Lower leg skin (tissue), 4 donors: ENCODE data around the gene GAD1. TPM values are rescaled to one million over a fixed set of nuclear protein-coding genes. Genes with fewer than 3 reads are reported as not detected.

Source experiments
- DNase-seq, 2 donors: peaks; one replicate each; pipeline ENCODE4 v3.0.0-alpha.2; 2019; ENCODE audit warnings: low spot score in 2 of 2
- H3K4me3 ChIP-seq: fragments of 200-600 bp; sonication (generic); 2 replicates; pipeline ENCODE4 v1.5.1; 2017; ENCODE audit warnings: mild to moderate bottlenecking, low read depth; ENCODE audit not compliant: poor library complexity, severe bottlenecking
- CTCF ChIP-seq, 3 donors: fragments of 450-650 bp; IDR thresholded peaks; one replicate each; pipeline ENCODE4 v1.5.1; 2016; ENCODE audit warnings: antibody characterized with exemption in 3 of 3, mild to moderate bottlenecking in 3 of 3, moderate library complexity in 2 of 3
- POLR2A ChIP-seq, 2 donors: fragments of 450-650 bp; IDR thresholded peaks; one replicate each; pipeline ENCODE4 v1.6.1; 2016 to 2017; ENCODE audit warnings: antibody characterized with exemption in 2 of 2, mild to moderate bottlenecking in 1 of 2, moderate library complexity in 1 of 2
- WGBS, 2 donors: methylation state at CpG; one replicate each; pipeline ENCODE4 v1.1.5; 2018; 5-methylcytosine and 5-hydroxymethylcytosine counted together
- intact Hi-C: fragments of 100-400 bp; cut with DNase I; formaldehyde crosslinking; loops from one replicate; pipeline ENCODE4 v1.15.0; 2023; ENCODE audit warnings: low total_unique reads
- total RNA-seq, 4 donors: library from RNA; depleted of rRNA; stranded (reverse); fragments of >200 nt; gene quantifications; one replicate each; pipeline ENCODE4 v1.1.0, GENCODE V29; 2016

Gene GAD1
- total RNA-seq, 4 donors from 2014 or later = 0.05 TPM; not detected in 3

- H3K4me3 ChIP-seq = no peak overlapping the region
- intact Hi-C loops = no loop called here
- TF ChIP-seq CTCF (IDR thresholded peaks at IDR 0.05) (no peak), POLR2A (IDR thresholded peaks at IDR 0.05) (no peak)
- no peak for DNase-seq
Observed at GRCh38 chr2:170846314-170846713, 29.6 kb downstream of the GAD1 start.

- no peak for DNase-seq
- intact Hi-C loops = no loop called here
- 63% methylated on average over 4 of the region's 4 CpGs for WGBS, 2 donors
- TF ChIP-seq POLR2A (IDR thresholded peaks at IDR 0.05) = no peak
- no peak for TF ChIP-seq CTCF (IDR thresholded peaks at IDR 0.05)
- H3K4me3 ChIP-seq = no peak overlapping the region
Observed at GRCh38 chr2:170847716-170848115, 31.0 kb downstream of the GAD1 start.

GRCh38 chr2:170848587-170848986 lies 31.9 kb downstream of the GAD1 start:
- H3K4me3 ChIP-seq = no peak overlapping the region
- DNase-seq = no peak
- WGBS, 2 donors = 71 to 79% methylated on average over 2 of the region's 2 CpGs
- intact Hi-C loops = no loop called here
- TF ChIP-seq POLR2A (IDR thresholded peaks at IDR 0.05) = no peak
- TF ChIP-seq CTCF (IDR thresholded peaks at IDR 0.05) = no peak

- TF ChIP-seq CTCF (IDR thresholded peaks at IDR 0.05) = no peak
- intact Hi-C loops = no loop called here
- H3K4me3 ChIP-seq = no peak overlapping the region
- no peak for DNase-seq
- WGBS, 2 donors = 87 to 90% methylated on average over 3 of the region's 3 CpGs
Observed at GRCh38 chr2:170850251-170850650, 33.6 kb downstream of the GAD1 start.

GRCh38 chr2:170851635-170852034 lies 34.9 kb downstream of the GAD1 start:
- no peak overlapping the region for H3K4me3 ChIP-seq
- DNase-seq = no peak
- no peak for TF ChIP-seq CTCF (IDR thresholded peaks at IDR 0.05)
- no peak for TF ChIP-seq POLR2A (IDR thresholded peaks at IDR 0.05)
- 81 to 92% methylated on average over 1 of the region's 1 CpG for WGBS, 2 donors
- intact Hi-C loops = no loop called here

GRCh38 chr2:170856066-170856465 lies 39.4 kb downstream of the GAD1 start:
- H3K4me3 ChIP-seq = no peak overlapping the region
- intact Hi-C loops = no loop called here
- DNase-seq = no peak
- TF ChIP-seq CTCF (IDR thresholded peaks at IDR 0.05) (no peak), POLR2A (IDR thresholded peaks at IDR 0.05) (no peak)
- 76 to 84% methylated on average over 1 of the region's 1 CpG for WGBS, 2 donors
